Cardiac muscle cell (in vitro differentiated cells and primary cell): ENCODE data around the gene KLHL7. TPM values are rescaled to one million over a fixed set of nuclear protein-coding genes. Genes with fewer than 3 reads are reported as not detected.

Source experiments
- DNase-seq, 2 donors: peaks; one replicate each; pipeline versions ENCODE4 v3.0.0 to v3.0.0-alpha.2; 2010 to 2017; ENCODE audit warnings: low read depth in 1 of 2, low spot score in 1 of 2
- H3K27ac ChIP-seq: fragments of 200-600 bp; sonication (generic); 2 replicates; pipeline ENCODE4 v1.5.1; 2016
- H3K27me3 ChIP-seq: fragments of 200-600 bp; sonication (generic); 2 replicates; pipeline ENCODE4 v1.6.0; 2016; ENCODE audit warnings: control low read depth
- H3K36me3 ChIP-seq: fragments of 200-600 bp; sonication (generic); 2 replicates; pipeline ENCODE4 v1.5.1; 2016; ENCODE audit warnings: control low read depth
- H3K4me1 ChIP-seq: fragments of 200-600 bp; sonication (generic); 2 replicates; pipeline ENCODE4 v1.8.1; 2017; ENCODE audit warnings: low read depth, mild to moderate bottlenecking, mixed run types
- H3K4me3 ChIP-seq: fragments of 200-600 bp; sonication (generic); 2 replicates; pipeline ENCODE4 v1.5.1; 2016; ENCODE audit warnings: mild to moderate bottlenecking
- H3K9me3 ChIP-seq: fragments of 200-600 bp; sonication (generic); 2 replicates; pipeline ENCODE4 v1.5.1; 2017; ENCODE audit warnings: low read depth, mild to moderate bottlenecking, control low read depth
- CTCF ChIP-seq: IDR thresholded peaks from 2 replicates; pipeline ENCODE4 v1.5.1; 2012; ENCODE audit warnings: low read depth, mild to moderate bottlenecking, low read length
- polyA plus RNA-seq: library from polyadenylated mRNA; unstranded; fragments of >200 nt; fragmentation: Nextera tagmentation; extraction: Ambion mirVana; gene quantifications from 2 replicates; pipeline ENCODE4 v1.2.1, GENCODE V29; 2016
- total RNA-seq: library from RNA; depleted of rRNA; stranded (reverse); fragments of >200 nt; gene quantifications from 2 replicates; pipeline ENCODE4 v1.2.3, GENCODE V29; 2016

KLHL7 gene
- total and polyA plus RNA-seq, 2 experiments from 2014 or later: 33.4 to 47.1 TPM

DNA sequence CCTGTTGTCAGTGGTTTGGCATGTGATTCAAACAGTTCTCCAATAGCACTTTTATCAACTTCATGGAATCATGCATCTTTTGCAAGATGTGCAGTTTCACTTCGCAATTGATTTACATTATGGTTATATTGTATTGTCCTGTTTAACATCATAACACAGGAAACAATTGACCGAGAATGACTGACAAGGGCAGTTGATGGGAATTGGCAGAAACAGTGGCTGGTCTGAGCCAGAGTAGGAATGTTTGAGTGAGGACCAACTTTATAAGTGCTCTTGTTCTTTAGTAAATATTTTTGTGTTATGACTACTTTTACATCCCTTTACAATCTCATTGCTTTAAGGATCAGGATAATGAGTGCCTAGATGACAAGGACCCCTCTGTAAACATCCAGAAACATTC, 2.2 kb downstream of the KLHL7 start:
- H3K4me1 ChIP-seq: peaks cover 6% of the 10 kb centered on the region
- H3K27ac ChIP-seq: no peak overlapping the region
- H3K9me3 ChIP-seq: no peaks in the 10 kb centered on the region
- DNase-seq: no peak
- no peaks in the 10 kb centered on the region for H3K27me3 ChIP-seq
- no peaks in the 10 kb centered on the region for H3K36me3 ChIP-seq
- H3K4me3 ChIP-seq: peak overlapping the region; percentile 90
- TF ChIP-seq CTCF: no peak

DNA sequence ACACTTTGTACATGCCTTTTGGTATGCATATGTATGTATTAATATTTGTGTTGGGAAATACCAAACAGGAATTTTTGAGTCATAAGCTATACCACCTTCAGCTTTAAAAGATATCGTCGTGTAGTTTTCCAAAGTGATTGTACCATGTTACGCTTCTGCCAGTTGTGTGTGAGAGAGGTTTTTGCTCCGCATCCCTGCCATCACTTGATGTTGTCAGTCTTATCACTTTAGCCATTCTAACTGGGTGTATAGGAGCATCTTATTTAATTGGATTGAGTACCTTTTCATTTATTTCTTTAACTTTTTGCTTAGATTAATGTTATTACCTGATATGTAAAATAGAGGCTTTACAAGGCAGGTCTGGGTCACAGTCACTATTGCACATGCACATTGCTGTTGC, 3.4 kb downstream of the KLHL7 start:
- Histone ChIP-seq H3K27me3 (no peaks in the 10 kb centered on the region), H3K4me1 (peaks cover 6% of the 10 kb centered on the region), H3K4me3 (no peak overlapping the region), H3K36me3 (no peaks in the 10 kb centered on the region), H3K27ac (no peak overlapping the region), H3K9me3 (no peaks in the 10 kb centered on the region)
- TF ChIP-seq CTCF: no peak
- no peak for DNase-seq

GRCh38 chr7:23109470-23109869, 3.9 kb downstream of the KLHL7 start:
- no peak for DNase-seq
- Histone ChIP-seq H3K4me3 (no peak overlapping the region), H3K27me3 (no peaks in the 10 kb centered on the region), H3K4me1 (peaks cover 6% of the 10 kb centered on the region), H3K9me3 (no peaks in the 10 kb centered on the region), H3K27ac (no peak overlapping the region), H3K36me3 (no peaks in the 10 kb centered on the region)
- no peak for TF ChIP-seq CTCF

GRCh38 chr7:23114896-23115295, 9.3 kb downstream of the KLHL7 start:
- Histone ChIP-seq H3K27ac (no peak overlapping the region), H3K9me3 (no peaks in the 10 kb centered on the region), H3K4me3 (no peak overlapping the region), H3K27me3 (no peaks in the 10 kb centered on the region), H3K4me1 (peaks cover 24% of the 10 kb centered on the region), H3K36me3 (no peaks in the 10 kb centered on the region)
- no peak for TF ChIP-seq CTCF
- no peak for DNase-seq

DNA sequence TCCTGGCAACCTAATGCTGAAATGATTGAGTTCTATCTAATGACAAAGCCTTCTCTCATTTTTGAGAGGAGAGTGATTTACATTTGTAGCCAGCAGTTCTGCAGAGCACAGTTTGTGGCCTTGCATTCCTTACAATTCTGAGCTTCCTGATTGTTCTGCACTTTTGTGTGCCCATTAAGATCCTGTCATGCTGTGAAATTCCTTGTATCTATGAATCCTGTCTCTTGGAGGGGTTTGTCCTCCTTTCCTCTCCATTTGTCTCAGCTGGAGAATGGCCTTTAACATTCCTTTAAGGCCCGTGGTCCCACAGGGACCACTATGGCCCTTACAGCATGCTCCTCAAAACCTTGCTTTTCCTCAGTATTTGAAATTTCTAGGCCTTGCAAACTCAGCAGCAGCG, 10.4 kb downstream of the KLHL7 start:
- Histone ChIP-seq H3K4me3 (no peak overlapping the region), H3K4me1 (peaks cover 24% of the 10 kb centered on the region)
- DNase-seq: no peak

More for the DNA sequence above, 10.4 kb downstream of the KLHL7 start:
- H3K9me3 ChIP-seq: no peaks in the 10 kb centered on the region
- H3K27ac ChIP-seq: no peak overlapping the region
- H3K36me3 ChIP-seq: no peaks in the 10 kb centered on the region
- no peaks in the 10 kb centered on the region for H3K27me3 ChIP-seq
- no peak for TF ChIP-seq CTCF
